Skeletal muscle satellite cell (primary cell): ENCODE measurements around the gene SLAMF9.

Experiments
- H3K27me3 ChIP-seq: 2 replicates; pipeline ENCODE4 v1.7.0; 2013; ENCODE audit warnings: low read length; ENCODE audit not compliant: control insufficient read depth, insufficient read depth
- H3K36me3 ChIP-seq: 2 replicates; pipeline ENCODE4 v1.7.0; 2013; ENCODE audit warnings: mild to moderate bottlenecking, control low read depth, low read length; ENCODE audit not compliant: insufficient read depth
- H3K4me1 ChIP-seq: 2 replicates; pipeline ENCODE4 v1.7.0; 2013; ENCODE audit warnings: low read length; ENCODE audit not compliant: control insufficient read depth, insufficient read depth
- H3K4me2 ChIP-seq: 2 replicates; pipeline ENCODE4 v1.7.0; 2013; ENCODE audit warnings: mild to moderate bottlenecking, low read length
- H3K4me3 ChIP-seq: 2 replicates; pipeline ENCODE4 v1.7.0; 2013; ENCODE audit warnings: low read length
- H3K9ac ChIP-seq: 2 replicates; pipeline ENCODE4 v1.7.0; 2013; ENCODE audit warnings: mild to moderate bottlenecking, low read depth, low read length, moderate library complexity
- H3K9me3 ChIP-seq: replicated peaks from 2 replicates; pipeline ENCODE4 v1.7.0; 2013; ENCODE audit warnings: mild to moderate bottlenecking, control low read depth, low read length

Gene SLAMF9

DNA sequence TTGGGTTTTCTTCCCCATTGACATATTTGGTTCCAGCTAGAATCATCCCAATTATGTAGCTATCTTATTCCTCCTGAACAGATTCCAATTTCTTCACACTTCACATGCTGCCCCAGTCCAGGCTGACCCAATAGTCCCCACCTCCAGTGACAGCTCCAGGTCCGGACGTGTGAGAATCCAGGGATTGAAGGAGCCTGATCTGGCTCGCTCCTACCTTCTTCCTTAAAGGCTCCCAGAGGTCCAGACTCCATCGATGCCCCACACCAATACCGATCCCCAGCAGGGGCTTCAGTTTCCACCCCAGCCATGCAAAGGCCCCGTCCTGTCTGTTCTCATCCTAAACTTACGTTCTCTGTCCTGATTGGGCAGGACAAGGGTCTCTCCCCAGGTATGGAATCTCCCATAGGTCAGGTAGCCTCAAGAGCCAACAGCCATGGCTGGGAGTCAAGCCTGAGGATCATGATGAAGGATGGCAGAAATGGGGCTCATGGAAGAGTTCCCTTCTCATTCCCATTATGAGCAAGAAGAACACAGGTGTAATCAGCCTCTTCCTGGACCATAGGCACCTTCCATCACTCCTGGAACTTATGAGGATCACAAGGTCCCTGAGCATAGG, 20.4 kb upstream of the SLAMF9 start:
- Histone ChIP-seq H3K4me1 (no peaks in the 10 kb centered on the region), H3K9me3 (no peaks in the 10 kb centered on the region), H3K9ac (no peak overlapping the region), H3K36me3 (no peaks in the 10 kb centered on the region), H3K4me3 (no peak overlapping the region), H3K27me3 (peaks cover 48% of the 10 kb centered on the region), H3K4me2 (no peak overlapping the region)

DNA sequence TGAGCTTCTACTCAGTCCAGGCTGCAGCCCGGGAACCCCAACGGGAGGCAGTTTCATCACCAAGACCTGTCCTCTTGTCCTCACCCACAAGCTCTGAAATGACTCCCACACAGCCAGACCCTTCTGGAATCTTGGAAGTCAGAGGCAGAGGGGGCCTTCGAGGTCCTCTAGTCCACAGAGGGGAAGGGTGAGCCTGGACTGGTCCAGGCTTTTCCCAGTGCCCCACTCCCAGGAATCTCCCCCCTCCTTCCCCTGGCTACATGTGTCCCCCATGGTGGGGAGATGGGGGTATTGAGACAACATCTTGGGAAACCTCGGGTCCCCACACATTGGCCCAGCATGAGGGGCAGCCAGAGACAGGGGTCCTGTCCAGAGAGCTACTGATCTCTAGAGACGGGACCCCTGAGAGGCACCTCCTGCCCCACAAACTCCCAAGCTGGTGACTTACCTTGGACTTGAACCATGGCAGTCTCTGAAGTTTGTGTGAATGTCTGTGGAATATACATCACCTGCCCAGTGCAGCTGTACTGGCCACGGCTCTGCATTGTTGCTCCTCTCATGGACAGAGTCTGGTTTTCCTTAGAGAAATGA, 19.4 kb upstream of the SLAMF9 start:
- H3K9me3 ChIP-seq, result no peaks in the 10 kb centered on the region
- no peak overlapping the region for H3K4me2 ChIP-seq
- H3K4me1 ChIP-seq, result no peaks in the 10 kb centered on the region
- no peaks in the 10 kb centered on the region for H3K36me3 ChIP-seq
- H3K27me3 ChIP-seq, result peaks cover 46% of the 10 kb centered on the region
- H3K4me3 ChIP-seq, result no peak overlapping the region
- H3K9ac ChIP-seq, result no peak overlapping the region

DNA sequence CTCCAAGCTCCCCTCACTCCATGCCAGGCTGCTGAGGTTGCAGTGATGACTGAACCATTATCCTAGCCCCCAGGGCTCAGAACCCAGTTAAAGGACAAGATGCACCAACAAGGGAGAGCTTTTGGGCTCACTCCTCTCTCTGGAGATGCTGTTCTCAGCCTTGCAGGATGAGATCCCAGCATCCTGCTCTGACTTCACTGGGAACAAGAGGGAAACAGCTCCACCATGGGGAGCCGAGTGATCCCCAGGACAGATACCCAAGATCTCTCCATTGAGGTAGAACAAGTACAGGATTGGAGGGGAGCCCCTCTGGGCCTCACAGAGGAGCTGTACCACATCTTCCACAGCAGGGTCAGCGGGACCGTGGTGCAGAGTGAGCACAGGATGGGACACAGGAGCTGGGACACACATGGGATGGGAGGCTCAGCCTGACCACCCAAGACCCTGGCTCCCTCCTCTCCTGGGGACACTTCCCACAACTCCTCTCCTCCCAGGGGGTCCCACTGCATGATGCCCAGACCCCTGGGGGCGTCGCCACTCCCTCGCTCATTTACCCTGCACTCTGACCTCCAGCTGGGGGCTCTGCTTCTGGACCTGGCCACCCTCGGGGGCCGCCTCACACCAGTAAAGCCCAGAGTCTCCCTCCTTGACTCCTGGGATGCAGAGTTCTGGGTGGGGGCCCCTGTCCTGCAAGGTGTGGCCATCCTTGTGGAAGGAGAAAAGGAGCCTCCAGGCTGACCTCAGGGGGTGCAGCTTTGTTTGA, 18.6 kb upstream of the SLAMF9 start:
- Histone ChIP-seq H3K27me3 (peaks cover 44% of the 10 kb centered on the region), H3K4me1 (no peaks in the 10 kb centered on the region), H3K4me3 (no peak overlapping the region), H3K9ac (no peak overlapping the region), H3K4me2 (no peak overlapping the region), H3K9me3 (no peaks in the 10 kb centered on the region), H3K36me3 (no peaks in the 10 kb centered on the region)

DNA sequence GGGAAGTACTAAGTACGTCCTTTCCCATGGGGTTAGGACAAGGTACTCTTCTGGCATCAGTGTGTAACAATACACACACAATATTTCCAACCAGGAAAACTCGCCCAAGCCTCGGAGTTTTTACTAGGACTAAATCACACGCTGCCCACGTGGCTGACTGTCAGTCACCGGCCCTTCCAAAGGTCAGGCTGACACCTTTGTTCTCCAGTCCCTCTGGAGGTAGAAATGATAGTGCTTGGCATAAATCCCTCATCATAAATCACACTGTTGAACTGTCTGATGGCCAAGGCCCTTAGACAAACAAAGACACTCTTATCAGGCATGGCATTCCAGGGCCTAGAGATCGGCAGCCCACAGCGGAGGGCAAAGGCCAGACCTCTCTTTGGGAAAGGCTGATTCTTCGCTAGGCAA, 16.9 kb upstream of the SLAMF9 start:
- no peaks in the 10 kb centered on the region for H3K4me1 ChIP-seq
- H3K27me3 ChIP-seq, result peaks cover 32% of the 10 kb centered on the region

DNA sequence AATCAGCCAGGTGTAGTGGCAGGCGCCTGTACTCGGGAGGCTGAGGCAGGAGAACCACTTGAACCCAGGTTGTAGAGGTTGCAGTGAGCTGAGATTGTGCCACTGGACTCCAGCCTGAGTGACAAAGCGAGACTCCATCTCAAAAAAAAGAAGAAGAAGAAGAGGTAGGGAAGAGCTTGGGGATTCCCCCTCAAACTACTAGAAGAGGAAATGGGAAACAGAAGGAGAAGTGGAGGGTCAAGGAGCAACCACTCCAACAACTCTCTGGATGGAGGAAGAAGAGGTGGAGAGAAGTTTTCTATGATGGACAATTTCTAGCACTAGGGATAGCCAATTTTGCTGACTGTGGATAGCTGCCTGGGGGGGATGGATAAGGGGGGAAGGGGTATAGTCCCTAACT, 14.9 kb upstream of the SLAMF9 start:
- Histone ChIP-seq H3K9me3 (no peaks in the 10 kb centered on the region), H3K27me3 (peaks cover 13% of the 10 kb centered on the region), H3K36me3 (no peaks in the 10 kb centered on the region), H3K4me1 (no peaks in the 10 kb centered on the region), H3K9ac (no peak overlapping the region), H3K4me3 (no peak overlapping the region), H3K4me2 (no peak overlapping the region)

More for the DNA sequence above, 16.9 kb upstream of the SLAMF9 start:
- Histone ChIP-seq H3K4me2 (no peak overlapping the region), H3K4me3 (no peak overlapping the region), H3K9ac (no peak overlapping the region), H3K36me3 (no peaks in the 10 kb centered on the region), H3K9me3 (no peaks in the 10 kb centered on the region)

DNA sequence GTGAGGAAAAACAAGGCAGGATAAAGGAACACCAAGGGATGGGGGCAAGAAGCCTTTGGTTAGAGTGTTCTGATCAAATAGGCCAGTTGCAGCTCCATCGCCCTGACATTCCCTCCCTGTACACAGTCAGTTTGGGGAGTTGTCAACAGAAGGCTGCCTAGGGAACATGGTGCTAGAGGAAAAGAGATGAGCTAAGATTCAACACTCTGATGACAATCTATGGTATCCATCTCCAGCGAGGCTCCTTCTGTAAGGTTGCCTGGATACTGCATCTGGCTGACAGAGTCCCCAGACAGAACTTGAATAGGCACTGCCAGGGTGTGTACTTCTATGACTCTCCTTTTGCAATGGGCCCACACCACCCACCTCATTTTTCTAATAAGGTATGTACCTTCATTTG, 11.2 kb upstream of the SLAMF9 start:
- no peaks in the 10 kb centered on the region for H3K9me3 ChIP-seq
- H3K4me1 ChIP-seq, result peaks cover 9% of the 10 kb centered on the region
- H3K9ac ChIP-seq, result no peak overlapping the region
- peaks cover 6% of the 10 kb centered on the region for H3K27me3 ChIP-seq
- no peak overlapping the region for H3K4me3 ChIP-seq
- no peaks in the 10 kb centered on the region for H3K36me3 ChIP-seq
- H3K4me2 ChIP-seq, result no peak overlapping the region

DNA sequence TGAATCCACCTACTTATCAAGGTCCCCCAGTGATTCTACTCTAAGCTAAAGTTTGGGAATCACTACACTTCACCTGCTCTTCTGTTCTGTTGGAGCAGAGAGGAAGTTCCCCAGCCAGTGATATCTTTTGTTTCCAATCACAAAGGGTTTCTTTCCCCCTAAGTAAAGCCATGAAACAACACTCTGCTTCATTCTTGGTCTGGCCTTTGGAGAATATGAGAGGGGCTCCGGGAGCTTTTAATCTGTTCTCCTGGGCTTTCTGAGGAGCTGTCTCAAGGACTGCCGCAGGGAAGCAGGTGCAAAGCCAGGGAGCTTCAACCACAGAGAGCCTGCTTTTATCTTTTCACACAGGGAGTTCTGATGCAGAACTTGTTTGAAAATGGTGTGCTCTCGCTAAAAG, 10.1 kb upstream of the SLAMF9 start:
- Histone ChIP-seq H3K4me1 (peaks cover 9% of the 10 kb centered on the region), H3K9me3 (no peaks in the 10 kb centered on the region), H3K4me2 (no peak overlapping the region), H3K36me3 (no peaks in the 10 kb centered on the region), H3K4me3 (no peak overlapping the region), H3K9ac (no peak overlapping the region), H3K27me3 (peaks cover 2% of the 10 kb centered on the region)

DNA sequence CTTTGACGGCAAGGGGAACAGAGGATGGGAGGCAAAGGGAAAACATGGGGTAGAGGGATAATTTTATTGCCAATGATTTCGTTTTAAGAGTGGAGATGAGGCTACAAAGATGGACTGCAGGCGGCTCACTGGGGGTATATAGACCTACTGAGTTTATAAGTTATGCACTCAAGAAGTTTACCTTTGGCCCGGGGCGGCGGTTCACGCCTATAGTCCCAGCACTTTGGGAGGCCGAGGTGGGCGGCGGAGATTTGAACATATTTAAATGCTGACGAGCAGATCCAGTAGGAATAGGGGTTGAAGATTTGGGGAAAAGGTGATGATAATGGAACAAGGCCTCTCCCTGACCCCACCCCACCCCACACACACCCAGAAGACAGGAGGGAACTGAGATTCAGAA, 8.1 kb upstream of the SLAMF9 start:
- Histone ChIP-seq H3K9ac (no peak overlapping the region), H3K36me3 (no peaks in the 10 kb centered on the region), H3K4me3 (no peak overlapping the region)

DNA sequence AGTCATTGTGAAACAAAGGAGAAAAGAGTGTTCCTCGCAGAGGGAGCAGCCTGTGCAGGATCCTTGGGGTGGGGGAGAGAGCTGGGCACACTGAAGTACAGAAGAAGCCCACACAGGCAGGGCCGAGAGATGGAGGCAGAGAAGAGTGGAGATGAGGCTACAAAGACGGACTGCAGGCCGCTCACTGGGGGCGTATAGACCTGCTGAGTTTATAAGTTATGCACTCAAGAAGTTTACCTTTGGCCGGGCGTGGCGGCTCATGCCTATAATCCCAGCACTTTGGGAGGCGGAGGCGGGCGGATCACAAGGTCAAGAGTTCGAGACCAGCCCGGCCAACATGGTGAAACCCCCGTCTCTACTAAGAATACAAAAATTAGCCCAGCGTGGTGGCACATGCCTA, 7.6 kb upstream of the SLAMF9 start:
- Histone ChIP-seq H3K27me3 (no peaks in the 10 kb centered on the region), H3K36me3 (no peaks in the 10 kb centered on the region), H3K4me2 (peak overlapping the region; percentile 66), H3K4me1 (peaks cover 9% of the 10 kb centered on the region), H3K4me3 (no peak overlapping the region), H3K9me3 (no peaks in the 10 kb centered on the region), H3K9ac (no peak overlapping the region)

More for the DNA sequence above, 8.1 kb upstream of the SLAMF9 start:
- Histone ChIP-seq H3K4me2 (no peak overlapping the region), H3K4me1 (peaks cover 9% of the 10 kb centered on the region), H3K9me3 (no peaks in the 10 kb centered on the region), H3K27me3 (no peaks in the 10 kb centered on the region)

DNA sequence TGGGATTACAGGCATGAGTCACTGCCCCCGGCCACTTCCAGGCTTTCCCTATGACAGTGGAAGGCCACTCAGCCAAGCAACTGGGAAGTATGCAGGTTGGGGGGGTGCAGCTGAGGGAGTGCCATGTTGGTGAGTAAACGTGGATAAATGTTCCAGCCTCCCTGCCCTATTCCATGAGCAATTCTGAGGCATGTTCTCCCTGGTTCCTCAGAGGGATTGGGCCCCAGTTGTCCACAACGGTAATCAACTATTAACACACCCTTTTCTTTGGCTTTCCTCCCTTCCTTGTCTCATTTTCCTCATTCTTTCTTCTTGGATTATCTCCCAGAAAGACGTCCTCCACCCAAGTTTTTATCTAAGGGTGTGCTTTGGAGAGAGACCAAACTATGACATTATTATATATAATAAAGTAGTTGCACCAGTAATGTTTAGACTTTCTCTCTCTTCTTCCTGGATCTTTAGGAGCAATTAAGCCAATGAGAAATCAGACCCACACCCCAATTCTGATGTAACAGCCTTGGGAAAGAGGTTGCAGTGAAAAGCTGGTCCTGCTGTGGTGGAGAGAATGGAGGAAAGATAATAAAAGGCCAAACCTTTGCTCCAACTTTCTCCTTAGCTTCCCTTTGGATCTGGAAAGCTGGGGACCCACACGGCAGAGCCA, 6.8 kb upstream of the SLAMF9 start:
- Histone ChIP-seq H3K4me1 (peaks cover 9% of the 10 kb centered on the region), H3K9ac (no peak overlapping the region), H3K4me3 (peak overlapping the region; percentile 44), H3K36me3 (no peaks in the 10 kb centered on the region), H3K9me3 (no peaks in the 10 kb centered on the region), H3K4me2 (peak overlapping the region; percentile 66), H3K27me3 (no peaks in the 10 kb centered on the region)

DNA sequence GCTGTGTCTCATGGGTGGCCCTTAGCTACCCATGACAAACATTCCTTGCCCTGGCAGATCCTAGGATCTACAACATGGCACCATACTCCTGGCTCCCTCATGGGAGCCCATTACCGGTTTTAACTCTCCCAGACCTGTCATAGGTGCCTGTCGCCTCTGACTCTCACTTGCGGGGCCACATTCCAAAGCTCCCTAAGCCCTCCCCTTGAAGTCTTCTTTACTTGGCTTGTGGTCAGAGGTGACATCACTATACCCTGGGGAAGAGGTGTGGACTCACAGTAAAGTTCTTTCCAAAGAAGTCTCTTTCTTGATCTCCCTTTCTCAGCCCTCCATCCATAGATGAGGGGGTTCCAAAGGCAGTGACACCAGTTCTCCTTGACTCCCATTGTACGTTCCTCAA, 5.4 kb upstream of the SLAMF9 start:
- Histone ChIP-seq H3K4me1 (peaks cover 9% of the 10 kb centered on the region), H3K9ac (no peak overlapping the region), H3K9me3 (no peaks in the 10 kb centered on the region), H3K36me3 (no peaks in the 10 kb centered on the region), H3K27me3 (no peaks in the 10 kb centered on the region), H3K4me2 (no peak overlapping the region), H3K4me3 (no peak overlapping the region)
